ENCODE results near the gene GNPDA2. TPM values are rescaled to one million over a fixed set of nuclear protein-coding genes. Genes with fewer than 3 reads are reported as not detected.

Gene GNPDA2
- total and polyA plus RNA-seq, 12 donors = 9.2 to 20.1 (median 12.3) TPM

GRCh38 chr4:44660396-44660795 lies 66.0 kb downstream of the GNPDA2 start:
- no peaks in the 10 kb centered on the region for H3K36me3 ChIP-seq
- no peak overlapping the region for H3K27ac ChIP-seq
- intact Hi-C loops (cut with DNase I) = no loop called here
- no peaks in the 10 kb centered on the region for H3K9me3 ChIP-seq
- no peak for TF ChIP-seq CTCF (IDR thresholded peaks at IDR 0.05)
- H3K4me3 ChIP-seq = no peak overlapping the region
- H3K4me1 ChIP-seq = no peaks in the 10 kb centered on the region
- WGBS, 2 donors = 36 to 65% methylated on average over 3 of the region's 3 CpGs
- ATAC-seq = no peak
- DNase-seq = no peak
- no peaks in the 10 kb centered on the region for H3K27me3 ChIP-seq

- DNase-seq (no peak), ATAC-seq (no peak)
- no peaks in the 10 kb centered on the region for H3K27me3 ChIP-seq
- no peak overlapping the region for H3K27ac ChIP-seq
- H3K4me1 ChIP-seq = no peaks in the 10 kb centered on the region
- 68 to 79% methylated on average over 1 of the region's 1 CpG for WGBS, 2 donors
- H3K9me3 ChIP-seq = no peaks in the 10 kb centered on the region
- H3K36me3 ChIP-seq = no peaks in the 10 kb centered on the region
- TF ChIP-seq CTCF (IDR thresholded peaks at IDR 0.05) = no peak
- intact Hi-C loops (cut with DNase I) = no loop called here
- no peak overlapping the region for H3K4me3 ChIP-seq
These were observed 74.4 kb downstream of the GNPDA2 start for GRCh38 chr4:44652002-44652401.

Other genes starting within 250 kb of the GNPDA2 start
- gene YIPF7, start 74.9 kb downstream of the GNPDA2 start, total RNA-seq = 1 to 10 TPM in 8 of 10 donors, under 1 TPM in 2; 0.53 to 2.1 (median 1.5) TPM
- gene YIPF7, start 74.9 kb downstream of the GNPDA2 start, polyA plus RNA-seq = 1 to 10 TPM in 1 of 2 donors, under 1 TPM in 1; 0.46 to 2.4 TPM
- gene GUF1, start 48.1 kb downstream of the GNPDA2 start, total RNA-seq = 10 to 100 TPM; 18.5 to 29.6 (median 25.4) TPM
- gene GUF1, start 48.1 kb downstream of the GNPDA2 start, polyA plus RNA-seq = 10 to 100 TPM in 1 of 2 donors, 1 to 10 TPM in 1; 10.0 to 13.9 TPM

All from heart right ventricle (tissue), 16 donors.